GM12878 (cell line): Measurements from ENCODE around the gene MT1H. TPM values are rescaled to one million over a fixed set of nuclear protein-coding genes. Genes with fewer than 3 reads are reported as not detected.

Experiments
- ATAC-seq: fragments of 200-7000 bp; cut with Tn5 transposase; 3 replicates; pipeline ENCODE4 v1.9.1; 2020; ENCODE audit warnings: mild to moderate bottlenecking, moderate library complexity
- BruUV-seq: library from RNA; stranded (reverse); fragments of 400-500 nt; replicated peaks from 2 replicates; lab custom pipeline; 2021; lab: Mats Ljungman, UMichigan
- CTCF ChIA-PET: fragments of 300-600 bp; sonication (Branson Sonifier 250); formaldehyde crosslinking; extraction: SDS; loops from one replicate; lab custom pipeline; 2021; ENCODE audit warnings: inconsistent platforms; lab: Yijun Ruan, JAX
- POLR2A ChIA-PET: fragments of 350-600 bp; formaldehyde crosslinking; extraction: SDS; loops from one replicate; lab custom pipeline; 2021; ENCODE audit warnings: inconsistent platforms; lab: Charles Lee
- RAD21 ChIA-PET: fragments of 300-600 bp; sonication (Branson Sonifier 250); formaldehyde crosslinking; loops from one replicate; lab custom pipeline; 2023; ENCODE audit warnings: antibody characterized with exemption; ENCODE audit not compliant: unreplicated experiment; lab: Charles Lee
- SMC1A ChIA-PET: fragments of 300-600 bp; sonication (Branson Sonifier 250); formaldehyde crosslinking; loops from one replicate; lab custom pipeline; 2023; ENCODE audit not compliant: unreplicated experiment, uncharacterized antibody; lab: Charles Lee
- DNase-seq: peaks from one replicate; pipeline ENCODE4 v3.0.0-alpha.2; 2011; ENCODE audit warnings: low read depth, low spot score
- FAIRE-seq: peaks from 3 replicates; lab custom pipeline; 2011; peaks lifted over from hg19 to GRCh38; lab: Jason Lieb, UNC
- H2AFZ ChIP-seq: 2 replicates; pipeline ENCODE4 v1.6.0; 2011; ENCODE audit warnings: low read depth, low read length, control low read depth; ENCODE audit not compliant: control insufficient read depth
- H3K27ac ChIP-seq: 2 replicates; pipeline ENCODE4 v1.5.1; 2011; ENCODE audit warnings: control low read depth; ENCODE audit not compliant: control insufficient read depth, insufficient read depth
- H3K27me3 ChIP-seq, 2 experiments: replicated peaks in 1 of 2; 2 replicates each; pipeline versions ENCODE4 v1.6.0 to v1.6.1; 2011; ENCODE audit warnings: low read length in 1 of 2; ENCODE audit not compliant: control insufficient read depth in 2 of 2, insufficient read depth in 2 of 2
- H3K36me3 ChIP-seq, 2 experiments: 2 replicates each; pipeline ENCODE4 v1.5.1; 2011; ENCODE audit warnings: low read length in 1 of 2; ENCODE audit not compliant: control insufficient read depth in 2 of 2, insufficient read depth in 2 of 2
- H3K4me1 ChIP-seq: 2 replicates; pipeline ENCODE4 v1.6.1; 2011; ENCODE audit warnings: mild to moderate bottlenecking, low read length, moderate library complexity, mixed read lengths; ENCODE audit not compliant: control insufficient read depth, insufficient read depth
- H3K4me2 ChIP-seq: 2 replicates; pipeline ENCODE4 v1.6.0; 2011; ENCODE audit warnings: control low read depth; ENCODE audit not compliant: control insufficient read depth, insufficient read depth
- H3K4me3 ChIP-seq: fragments of 200-600 bp; sonication (generic); 2 replicates; pipeline ENCODE4 v1.5.1; 2016
- H3K79me2 ChIP-seq: 2 replicates; pipeline ENCODE4 v1.6.0; 2011; ENCODE audit warnings: low read length; ENCODE audit not compliant: control insufficient read depth, insufficient read depth
- H3K9ac ChIP-seq: 2 replicates; pipeline ENCODE4 v1.8.0; 2011; ENCODE audit warnings: low read length, control low read depth, mixed read lengths; ENCODE audit not compliant: control insufficient read depth, insufficient read depth
- H3K9me3 ChIP-seq: replicated peaks from 3 replicates; pipeline ENCODE4 v1.5.1; 2011; ENCODE audit warnings: mild to moderate bottlenecking, low read length; ENCODE audit not compliant: control insufficient read depth, insufficient read depth
- H4K20me1 ChIP-seq: 2 replicates; pipeline ENCODE4 v1.6.0; 2011; ENCODE audit not compliant: control insufficient read depth, insufficient read depth
- BACH1 ChIP-seq: fragments of 450-650 bp; IDR thresholded peaks from 2 replicates; pipeline ENCODE4 v1.6.1; 2017; ENCODE audit warnings: mild to moderate bottlenecking, borderline replicate concordance
- CBX3 ChIP-seq: fragments of 200-600 bp; sonication (generic); IDR thresholded peaks from 2 replicates; pipeline ENCODE4 v1.6.1; 2016; ENCODE audit warnings: low read depth, borderline replicate concordance
- E2F4 ChIP-seq: IDR thresholded peaks from 2 replicates; pipeline ENCODE4 v1.6.1; 2012; ENCODE audit warnings: low read depth, low read length, improper control_type of control experiment
- GABPA ChIP-seq: IDR thresholded peaks from 2 replicates; pipeline ENCODE4 v1.6.1; 2014; ENCODE audit warnings: antibody characterized with exemption, low read depth, mild to moderate bottlenecking, inconsistent platforms
- KDM1A ChIP-seq: fragments of 200-600 bp; sonication (generic); IDR thresholded peaks from 2 replicates; pipeline ENCODE4 v1.6.1; 2016; ENCODE audit warnings: borderline replicate concordance
- NFXL1 ChIP-seq: fragments of 450-650 bp; IDR thresholded peaks from 2 replicates; pipeline ENCODE4 v1.6.1; 2017; ENCODE audit warnings: antibody characterized with exemption, mild to moderate bottlenecking, borderline replicate concordance
- NFYB ChIP-seq: IDR thresholded peaks from 2 replicates; pipeline ENCODE4 v1.6.1; 2011; ENCODE audit warnings: low read depth, mild to moderate bottlenecking, low read length, improper control_type of control experiment, moderate library complexity; ENCODE audit not compliant: insufficient read depth
- PAX5 ChIP-seq: IDR thresholded peaks from 2 replicates; pipeline ENCODE4 v1.6.1; 2011; ENCODE audit warnings: low read depth, low read length, borderline replicate concordance
- PKNOX1 ChIP-seq: fragments of 450-650 bp; IDR thresholded peaks from 2 replicates; pipeline ENCODE4 v1.6.1; 2016; ENCODE audit warnings: mild to moderate bottlenecking
- SMC3 ChIP-seq: IDR thresholded peaks from 2 replicates; pipeline ENCODE4 v1.6.1; 2011; ENCODE audit warnings: low read length, improper control_type of control experiment, borderline replicate concordance
- ZBTB4 ChIP-seq: fragments of 450-650 bp; formaldehyde crosslinking; IDR thresholded peaks from 2 replicates; pipeline ENCODE4 v1.4.0; 2022; ENCODE audit warnings: mild to moderate bottlenecking, moderate library complexity
- ZNF24 ChIP-seq: fragments of 450-650 bp; IDR thresholded peaks from 2 replicates; pipeline ENCODE4 v1.6.1; 2017; ENCODE audit warnings: antibody characterized with exemption, mild to moderate bottlenecking
- ZNF384 ChIP-seq: IDR thresholded peaks from 2 replicates; pipeline ENCODE4 v1.6.1; 2012; ENCODE audit warnings: low read depth, mild to moderate bottlenecking, low read length, improper control_type of control experiment, borderline replicate concordance
- WGBS: methylation state at CpG from one replicate; pipeline ENCODE4 v1.1.6; 2016; ENCODE audit warnings: low lambda C conversion rate; ENCODE audit not compliant: insufficient replicate concordance, insufficient coverage; ENCODE audit errors: missing lambda C conversion rate; 5-methylcytosine and 5-hydroxymethylcytosine counted together
- in situ Hi-C: fragments of 300-500 bp; cut with MboI; formaldehyde crosslinking; loops from 9 replicates; pipeline ENCODE4 v1.14.3; 2018; ENCODE audit warnings: mixed read lengths
- intact Hi-C: fragments of 100-400 bp; cut with micrococcal nuclease; formaldehyde crosslinking; loops from one replicate; pipeline ENCODE4 v1.14.2; 2022; ENCODE audit not compliant: unreplicated experiment
- polyA plus RNA-seq, 11 experiments: library from polyadenylated mRNA; depleted of rRNA in 4 of 11; unstranded in 6 of 11; stranded (reverse) in 5 of 11; fragments of >200 nt; fragmentation: Nextera tagmentation in 4 of 11; fragmentation: Illumina TruSeq in 1 of 11; extraction: Ambion mirVana in 4 of 11; extraction: Trizol in 1 of 11; gene quantifications; 1 replicate in 1 of 11; 2 replicates in 10 of 11; pipeline versions ENCODE4 v1.2.1 to v1.2.3, GENCODE V29; 2011 to 2016; ENCODE audit warnings: inconsistent platforms in 2 of 11, missing spikeins in 2 of 11, low read depth in 1 of 11
- total RNA-seq, 4 experiments: library from RNA; depleted of rRNA in 3 of 4; stranded (reverse); fragments of >200 nt in 3 of 4; fragmentation: Illumina TruSeq in 1 of 4; extraction: Trizol in 1 of 4; gene quantifications; 2 replicates each; pipeline versions ENCODE4 v1.2.1 to v1.2.3, GENCODE V29; 2013 to 2021

The MT1H gene
- total and polyA plus RNA-seq, 10 of the 15 experiments (the other 5 are each of a cell fraction or from before 2014, with no cell fraction given), result 0.40 to 6.0 (median 1.1) TPM; not detected in 2

GRCh38 chr16:56653218-56653617 lies 16.4 kb upstream of the MT1H start:
- POLR2A ChIA-PET, result no interaction called here
- TF ChIP-seq CBX3, result no peak
- TF ChIP-seq KDM1A, result no peak
- no peak for TF ChIP-seq ZBTB4 (CRISPR knock-in tag)
- no peak for TF ChIP-seq GABPA
- TF ChIP-seq PKNOX1, result no peak
- no peak for TF ChIP-seq SMC3
- no peak for TF ChIP-seq NFYB
- TF ChIP-seq BACH1, result no peak
- TF ChIP-seq PAX5, result no peak
- TF ChIP-seq E2F4, result no peak
- TF ChIP-seq ZNF384, result no peak
- no peak for TF ChIP-seq NFXL1
- no peak for TF ChIP-seq ZNF24
- H2AFZ ChIP-seq, result no peak overlapping the region

More at GRCh38 chr16:56653218-56653617, 16.4 kb upstream of the MT1H start:
- in situ Hi-C loops (no loop called here), intact Hi-C loops (no loop called here)
- no peaks in the 10 kb centered on the region for H3K79me2 ChIP-seq
- no peaks in the 10 kb centered on the region for H3K4me1 ChIP-seq
- H3K27ac ChIP-seq, result no peak overlapping the region
- RAD21 ChIA-PET, result interaction anchor here (0.7 to 1.7 kb wide), 3 partner anchors 20 to 119 kb away, joined by 3 to 4 read pairs (median 3); no protein-coding TSS in a partner anchor
- H3K27me3 ChIP-seq, result peaks cover 4 to 7% of the 10 kb centered on the region in 2 experiments; a peak in 3 of 4 replicates
- no peaks in the 10 kb centered on the region for H4K20me1 ChIP-seq
- SMC1A ChIA-PET, result interaction anchor here (1.7 kb wide), 1 partner anchor 49 kb away, joined by 4 read pairs; no protein-coding TSS in a partner anchor
- CTCF ChIA-PET, result interaction anchor here (1.5 kb wide), 1 partner anchor 140 kb away, joined by 3 read pairs; no protein-coding TSS in a partner anchor
- no peak for DNase-seq
- H3K4me3 ChIP-seq, result no peak overlapping the region
- no peaks in the 10 kb centered on the region for H3K9me3 ChIP-seq
- no peak overlapping the region for H3K9ac ChIP-seq
- FAIRE-seq, result no peak
- BruUV-seq, result no TSS peak
- H3K36me3 ChIP-seq, result no peaks in the 10 kb centered on the region
- ATAC-seq, result no peak
- H3K4me2 ChIP-seq, result no peak overlapping the region
- 6% methylated on average over 7 of the region's 7 CpGs for WGBS
